Stimulated activated CD4-positive, alpha-beta T cell treated with anti-CD3 and anti-CD28 coated beads, Interleukin-15, amount 100 ng/mL, for 24 hours (primary cell): ENCODE data around the gene TM4SF4.

Experiments used
- DNase-seq: peaks from one replicate; pipeline ENCODE4 v3.0.0-alpha.2; 2020

The TM4SF4 gene

DNA sequence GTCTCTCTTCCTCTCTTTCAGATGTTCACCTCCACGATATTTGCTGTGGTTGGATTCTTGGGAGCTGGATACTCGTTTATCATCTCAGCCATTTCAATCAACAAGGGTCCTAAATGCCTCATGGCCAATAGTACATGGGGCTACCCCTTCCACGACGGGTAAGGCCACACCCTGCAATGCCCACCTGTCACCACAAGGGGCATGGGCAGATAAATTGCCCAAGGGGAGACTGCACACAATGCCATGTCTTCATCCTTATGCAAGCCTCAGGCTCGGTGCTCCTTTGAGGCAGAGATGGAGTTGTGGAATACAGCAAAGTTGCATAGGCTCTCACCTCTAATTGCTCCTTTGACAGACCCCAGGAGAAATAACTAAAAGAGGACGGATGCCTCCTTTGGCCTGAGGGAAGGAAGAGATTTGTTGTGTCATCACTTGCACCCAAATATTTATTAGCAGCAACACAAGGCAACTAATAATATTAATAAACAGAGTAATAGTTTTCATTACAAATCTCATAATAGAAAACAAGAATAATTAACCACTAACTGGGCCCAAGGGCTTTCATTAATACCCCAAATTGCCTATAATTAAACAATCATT lies 13.2 kb downstream of the TM4SF4 start:
- peak; percentile 58 for DNase-seq

DNA sequence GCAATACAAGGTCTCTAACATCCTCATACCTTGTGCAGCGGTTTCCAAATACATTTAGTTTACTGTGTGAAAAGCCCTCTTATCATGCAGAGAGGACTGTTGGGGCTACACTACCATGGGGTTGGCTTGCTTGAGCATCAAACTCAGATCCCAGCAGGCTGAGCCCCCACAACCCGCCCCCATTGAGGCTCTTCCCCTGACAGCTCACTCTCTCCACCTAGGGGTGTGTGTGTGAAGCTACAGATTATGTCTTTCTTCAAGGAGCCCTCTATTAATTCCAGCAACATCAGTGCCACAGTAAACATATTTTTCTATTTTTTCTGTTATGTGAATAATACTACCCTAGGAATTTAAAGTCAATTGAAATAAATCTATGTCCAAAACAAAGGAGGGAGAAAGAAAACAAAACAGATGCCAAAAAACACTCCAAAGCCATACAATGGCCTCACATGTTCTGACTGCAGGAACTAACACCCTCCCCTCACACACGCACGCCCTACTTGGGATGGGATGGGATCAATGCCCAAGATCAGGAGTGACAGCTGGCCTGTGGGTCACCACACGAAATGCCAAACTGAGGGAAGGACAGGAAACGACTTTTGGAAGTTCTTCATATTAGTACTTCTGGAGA lies 14.7 kb downstream of the TM4SF4 start:
- DNase-seq: no peak

DNA sequence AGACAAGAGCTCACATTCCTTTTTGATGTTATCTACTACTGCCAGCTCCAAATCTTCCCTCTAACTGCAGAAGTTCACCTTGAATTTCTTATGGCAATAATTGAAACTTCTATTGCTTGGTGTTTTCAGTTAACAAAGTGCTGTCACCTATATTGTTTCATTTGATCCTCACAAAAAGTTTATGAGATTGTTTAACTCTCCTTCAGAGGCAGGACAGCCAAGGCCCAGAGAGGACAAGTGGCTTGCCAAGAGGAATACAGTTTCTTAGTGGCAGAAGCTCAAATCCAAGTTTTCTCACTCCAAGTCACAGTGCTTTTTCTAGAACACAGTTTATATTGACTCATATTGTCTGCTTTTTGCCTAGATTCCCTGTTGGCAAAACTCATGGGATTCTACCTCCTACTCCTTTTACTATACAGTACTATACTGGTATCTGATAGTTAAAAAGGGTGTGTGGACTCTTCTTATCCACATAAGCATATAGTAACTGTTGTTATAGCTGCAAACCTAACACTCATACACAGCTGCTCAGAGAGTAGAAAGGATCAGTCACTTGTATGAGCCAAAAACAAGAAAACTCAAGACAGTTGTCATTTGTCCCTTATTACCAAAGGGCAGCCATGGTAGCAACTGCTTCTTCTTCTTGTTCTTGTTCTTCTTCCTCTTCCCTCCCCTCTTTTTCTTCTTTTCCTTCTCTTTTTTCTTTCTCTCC lies 15.9 kb downstream of the TM4SF4 start:
- no peak for DNase-seq

DNA sequence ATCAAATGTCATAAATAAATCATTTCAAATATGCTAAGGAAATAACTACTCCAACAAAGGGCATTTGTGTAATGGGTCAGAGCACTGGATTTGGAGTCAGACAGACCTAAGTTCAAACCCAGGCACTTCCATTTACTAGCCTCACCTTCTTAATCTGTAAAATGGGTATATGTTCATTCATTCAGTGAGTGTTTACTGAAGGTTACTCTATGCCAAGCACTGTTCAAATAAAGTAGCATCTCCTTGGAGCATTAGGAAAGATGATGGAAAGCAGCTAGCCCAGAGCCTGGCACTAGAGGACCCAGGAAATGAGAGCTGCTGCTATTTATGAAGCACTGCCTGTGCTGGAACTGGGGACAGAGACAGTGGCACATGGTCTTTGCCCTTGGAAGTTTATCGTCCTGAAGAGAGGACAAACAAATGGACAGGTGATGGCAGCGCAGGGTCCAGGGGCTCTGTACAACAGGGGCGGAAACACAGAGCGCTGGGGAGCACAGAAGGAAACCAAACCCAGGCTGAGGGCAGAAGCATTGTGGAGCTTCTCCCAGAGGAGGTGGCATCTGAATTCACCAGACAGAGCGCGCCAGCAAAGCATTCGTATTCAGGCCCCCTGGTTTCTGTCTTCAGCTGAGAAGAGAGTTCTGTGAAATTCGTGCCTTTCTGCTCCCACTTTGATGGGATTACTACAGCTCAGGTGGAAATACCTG lies 19.0 kb downstream of the TM4SF4 start:
- no peak for DNase-seq

DNA sequence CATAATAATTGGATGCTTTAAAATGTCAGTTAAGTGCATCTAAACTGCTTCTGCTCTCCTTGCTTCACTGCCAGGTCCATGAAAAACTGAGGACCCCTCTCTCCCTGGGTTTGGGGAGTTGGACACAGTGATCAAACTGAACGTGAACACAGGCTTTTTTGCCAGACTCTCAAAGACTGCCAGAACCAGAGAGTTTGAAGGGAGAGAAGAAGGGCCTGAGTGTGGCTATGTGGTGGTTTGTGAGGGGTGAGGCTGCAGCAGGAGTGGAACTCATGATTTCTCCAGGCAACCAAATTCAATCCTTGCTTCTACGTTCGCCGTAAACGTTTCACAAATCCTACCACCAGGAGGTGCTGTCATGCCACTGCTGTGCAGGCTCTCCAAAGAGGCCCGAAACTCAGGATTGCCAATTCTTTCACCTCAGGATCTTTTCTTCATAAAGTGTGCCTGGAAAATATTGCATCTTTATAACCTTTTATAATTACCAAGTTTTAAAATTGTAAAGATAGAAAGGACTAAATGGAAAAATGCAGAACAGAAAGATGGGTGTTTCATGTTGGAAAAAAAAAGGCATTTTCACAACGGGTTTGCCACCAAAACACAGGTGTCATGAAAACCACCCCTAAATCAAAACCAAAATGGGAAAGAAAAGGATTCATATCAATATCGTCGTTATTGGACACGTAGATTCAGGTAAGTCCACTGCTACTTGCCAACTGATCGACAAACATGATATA lies 19.7 kb downstream of the TM4SF4 start:
- DNase-seq: peak; percentile 56

DNA sequence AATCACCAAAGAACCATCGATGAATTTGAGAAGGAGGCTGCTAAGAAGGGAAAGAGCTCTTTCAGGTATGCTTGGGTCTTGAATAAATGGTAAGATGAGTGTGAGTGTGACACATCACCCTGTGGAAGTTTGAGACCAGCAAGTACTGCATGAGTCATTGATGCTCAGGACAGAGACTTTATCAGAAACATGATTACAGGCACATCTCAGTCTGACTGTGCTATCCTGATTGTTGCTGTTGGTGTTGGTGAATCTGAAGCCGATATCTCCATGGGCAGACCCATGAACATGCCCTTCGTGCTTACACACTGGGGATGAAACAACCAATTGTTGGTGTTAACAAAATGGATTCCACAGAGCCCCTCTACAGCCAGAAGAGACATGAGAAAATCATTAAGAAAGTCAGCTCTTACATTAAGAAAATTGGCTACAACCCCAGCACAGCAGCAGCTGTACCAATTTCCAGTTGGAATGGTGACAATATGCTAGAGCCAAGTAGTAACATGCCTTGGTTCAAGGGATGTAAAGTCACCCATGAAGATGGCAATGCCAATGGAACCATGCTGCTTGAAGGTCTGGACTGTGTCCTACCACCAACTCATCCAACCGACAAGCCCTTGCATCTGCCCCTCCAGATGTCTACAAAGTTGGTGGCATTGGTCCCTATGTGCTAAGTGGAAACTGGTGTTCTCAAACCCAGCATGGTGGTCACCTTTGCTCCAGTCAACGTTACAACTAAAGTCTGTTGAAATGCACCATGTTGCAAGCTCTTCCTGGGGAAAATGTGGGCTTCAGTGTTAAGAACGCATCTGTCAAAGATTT lies 20.5 kb downstream of the TM4SF4 start:
- no peak for DNase-seq

DNA sequence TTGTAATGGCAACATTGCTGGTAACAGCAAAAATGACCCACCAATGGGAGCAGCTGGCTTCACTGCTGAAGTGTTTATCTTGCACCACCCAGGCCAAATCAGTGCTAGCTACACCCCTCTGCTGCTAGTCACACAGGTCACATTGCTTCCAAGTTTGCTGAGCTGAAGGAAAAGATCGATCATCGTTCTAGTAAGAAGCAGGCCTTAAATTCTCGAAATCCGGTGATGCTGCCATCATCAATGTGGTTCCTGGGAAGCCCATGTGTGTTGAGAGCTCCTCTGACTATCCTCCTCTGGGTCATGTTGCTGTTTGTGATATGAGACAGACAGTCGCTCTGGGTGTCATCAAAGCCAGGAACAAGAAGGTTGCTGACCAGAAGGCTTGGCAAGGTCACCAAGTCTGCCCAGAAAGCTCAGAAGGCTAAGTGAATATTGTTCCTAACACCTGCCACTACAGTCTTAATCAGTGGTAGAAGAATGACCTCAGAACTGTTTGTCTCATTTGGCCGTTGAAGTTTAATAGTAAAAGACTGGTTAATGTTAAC lies 21.2 kb downstream of the TM4SF4 start:
- no peak for DNase-seq

DNA sequence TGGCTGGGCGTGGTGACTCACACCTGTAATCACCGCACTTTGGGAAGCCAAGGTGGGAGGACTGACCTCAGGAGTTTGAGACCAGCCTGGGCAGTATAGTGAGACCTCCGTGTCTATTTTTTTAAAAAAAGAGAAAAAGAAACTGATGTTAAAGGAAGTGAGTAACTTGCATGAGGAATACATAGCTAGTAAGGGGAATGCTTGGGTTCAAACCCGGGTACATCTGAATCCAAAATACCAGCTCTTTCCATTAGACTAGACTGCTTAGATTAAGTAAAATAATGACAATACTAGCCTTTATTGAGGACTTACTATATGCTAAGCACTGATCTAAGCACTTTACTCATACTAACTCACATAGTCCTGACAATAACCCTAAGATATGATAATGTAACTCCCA lies 22.4 kb downstream of the TM4SF4 start:
- DNase-seq: no peak

DNA sequence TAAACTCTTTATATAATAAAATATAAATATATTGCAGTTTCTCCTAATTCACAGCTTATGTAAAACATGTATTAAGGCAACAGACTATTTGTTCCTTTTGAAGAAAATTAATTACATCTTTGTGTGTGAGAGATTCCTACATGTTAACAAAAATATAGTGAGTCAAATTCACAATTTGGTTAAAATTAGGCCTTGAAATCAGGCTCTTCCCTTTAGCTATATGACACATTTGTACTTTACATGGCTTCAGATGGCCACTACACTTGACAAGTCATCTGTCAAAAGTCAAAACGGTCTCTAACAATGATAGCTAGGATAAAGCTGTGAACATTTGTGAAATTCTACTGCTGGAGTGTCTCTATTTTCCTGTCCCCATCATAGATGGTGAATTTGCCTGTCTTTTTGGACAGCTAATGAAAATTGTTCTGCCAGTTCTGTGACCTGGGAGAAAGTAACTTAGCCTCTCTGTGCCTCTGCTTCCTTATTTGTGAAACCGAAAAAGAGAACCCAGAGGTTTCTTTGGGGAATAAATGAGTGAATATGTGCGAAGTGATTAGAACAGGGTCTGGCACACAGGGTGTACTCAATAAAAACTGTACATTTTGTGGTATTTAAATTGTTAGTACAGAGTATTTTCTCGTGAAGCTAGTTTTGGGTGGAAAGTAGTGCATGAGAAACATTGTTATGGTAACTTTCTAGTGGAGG lies 23.6 kb downstream of the TM4SF4 start:
- no peak for DNase-seq

DNA sequence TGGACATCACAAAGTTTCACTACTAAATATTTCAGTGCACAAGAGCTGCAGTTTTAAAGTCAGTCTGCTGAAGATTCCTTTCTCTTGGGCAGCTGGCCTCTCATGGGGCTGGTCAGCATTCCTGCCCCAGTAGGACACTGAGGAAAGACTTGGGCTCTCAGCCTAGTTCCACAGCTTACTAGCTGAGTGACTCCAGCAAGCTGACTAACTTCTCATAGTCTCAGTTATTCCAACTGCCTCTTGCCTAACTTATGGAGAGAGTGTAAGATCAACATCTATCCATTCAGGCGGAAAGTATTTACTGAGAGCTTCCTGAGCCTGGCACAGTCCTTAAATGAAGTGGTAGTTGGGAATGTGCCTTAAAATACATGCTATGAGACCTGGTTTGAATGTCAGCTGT lies 27.0 kb downstream of the TM4SF4 start:
- no peak for DNase-seq

DNA sequence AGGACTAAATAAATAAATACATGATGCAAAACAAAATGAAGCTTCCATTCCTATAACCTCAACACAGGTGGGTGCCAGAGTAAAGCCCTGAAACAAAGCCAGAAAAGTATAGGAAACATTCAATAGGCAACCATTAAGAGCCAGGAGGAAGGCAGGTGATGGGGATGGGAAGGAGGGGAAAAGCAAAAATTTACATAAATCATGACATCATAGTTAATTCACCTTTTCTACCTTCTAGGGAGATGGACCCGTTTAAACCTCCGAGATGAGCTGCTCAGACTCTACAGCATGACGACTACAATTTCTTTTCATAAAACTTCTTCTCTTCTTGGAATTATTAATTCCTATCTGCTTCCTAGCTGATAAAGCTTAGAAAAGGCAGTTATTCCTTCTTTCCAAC lies 27.9 kb downstream of the TM4SF4 start:
- no peak for DNase-seq

DNA sequence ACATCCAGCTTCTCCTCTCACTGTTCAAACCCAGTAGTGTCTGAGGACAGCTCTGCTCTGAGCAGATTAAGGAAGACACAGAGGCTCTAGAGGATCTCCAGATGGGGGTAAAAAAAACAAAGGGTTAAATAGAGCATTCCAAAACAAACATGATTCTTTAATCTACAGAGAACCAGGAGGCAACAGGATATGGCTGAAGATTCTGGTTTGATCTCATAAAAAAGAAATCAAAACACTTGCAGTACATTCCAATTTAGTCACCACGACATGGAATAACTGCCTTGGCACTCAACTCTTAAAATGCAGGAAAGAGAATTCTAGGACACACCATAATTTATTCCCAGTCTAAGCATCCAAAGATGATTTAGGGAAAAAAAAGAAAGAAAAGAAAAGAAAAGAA lies 32.0 kb downstream of the TM4SF4 start:
- no peak for DNase-seq

DNA sequence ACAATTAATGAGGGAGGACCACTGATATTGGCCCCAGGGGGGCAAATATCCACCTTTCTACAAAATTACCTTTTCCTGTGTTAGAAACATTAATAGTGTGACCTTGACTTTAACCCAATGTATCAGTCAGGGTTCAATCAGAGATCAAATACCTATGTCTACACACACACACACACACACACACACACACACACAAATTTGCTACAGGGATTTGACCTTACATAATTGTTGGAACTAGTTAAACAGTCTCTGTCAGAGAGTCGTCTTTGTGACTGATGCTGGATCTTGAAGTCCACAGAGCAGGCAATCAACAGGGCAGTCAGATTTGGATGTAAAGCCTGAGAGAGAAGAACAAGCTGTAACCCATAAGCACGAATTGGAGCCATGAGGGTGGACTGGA lies 32.5 kb downstream of the TM4SF4 start:
- no peak for DNase-seq

DNA sequence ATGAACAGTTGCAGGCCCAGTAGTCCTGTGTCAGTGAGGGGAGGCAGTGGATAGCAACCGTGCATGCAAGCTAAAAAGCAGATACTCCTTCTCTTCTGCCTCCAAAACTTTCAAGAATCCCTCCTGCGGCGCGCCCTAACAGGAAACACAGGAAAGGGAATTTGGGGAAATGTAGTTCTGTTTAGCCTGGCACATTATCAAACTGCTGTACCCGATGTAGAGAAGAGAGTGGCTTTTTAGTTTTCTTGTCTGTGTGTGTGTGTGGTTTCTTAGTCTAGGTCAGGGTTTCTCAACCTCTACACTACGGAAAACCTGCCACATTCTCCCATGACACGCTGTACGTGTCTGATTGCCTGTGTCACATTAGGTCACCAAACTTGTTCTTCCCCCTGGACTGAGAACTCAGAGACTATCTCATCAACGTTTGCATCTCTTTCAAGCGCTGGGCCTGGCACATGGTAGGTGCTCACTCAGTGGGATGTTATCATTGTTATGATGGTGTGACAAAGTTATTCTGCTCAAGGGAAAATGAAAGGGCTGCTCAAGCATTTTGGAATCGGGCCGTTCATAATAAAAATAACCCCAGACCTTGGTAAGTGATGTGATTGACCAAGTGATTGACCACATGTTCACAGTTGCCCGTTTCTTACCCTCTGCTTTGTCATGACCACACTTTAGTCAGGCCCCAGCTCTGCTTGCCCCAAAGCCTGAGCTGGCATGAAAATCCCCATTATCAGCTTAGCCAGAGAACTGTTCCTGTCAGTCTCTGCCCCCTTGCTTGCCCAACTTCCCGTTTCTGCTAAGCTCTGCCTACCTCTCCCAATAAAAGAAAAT lies 33.2 kb downstream of the TM4SF4 start:
- DNase-seq: no peak

DNA sequence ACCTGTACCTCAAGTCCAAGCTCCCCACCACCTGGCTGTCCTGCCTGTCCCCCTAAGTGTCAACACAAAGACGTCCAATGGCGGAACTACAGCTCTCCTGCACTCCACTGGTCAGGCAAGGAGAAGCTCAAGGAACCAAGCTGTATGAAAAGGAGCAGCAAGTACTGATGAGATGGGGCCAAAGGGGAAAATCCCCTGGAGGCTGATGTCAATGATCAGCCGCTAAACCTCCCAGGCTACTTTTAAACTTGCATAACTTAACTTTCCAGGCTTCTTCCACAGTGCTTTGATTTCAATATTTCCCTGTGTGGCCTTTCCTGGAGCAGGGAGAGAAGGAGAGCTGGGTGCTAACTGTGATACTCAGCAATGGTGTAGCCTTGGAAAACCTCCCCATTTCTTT lies 35.0 kb downstream of the TM4SF4 start:
- no peak for DNase-seq

DNA sequence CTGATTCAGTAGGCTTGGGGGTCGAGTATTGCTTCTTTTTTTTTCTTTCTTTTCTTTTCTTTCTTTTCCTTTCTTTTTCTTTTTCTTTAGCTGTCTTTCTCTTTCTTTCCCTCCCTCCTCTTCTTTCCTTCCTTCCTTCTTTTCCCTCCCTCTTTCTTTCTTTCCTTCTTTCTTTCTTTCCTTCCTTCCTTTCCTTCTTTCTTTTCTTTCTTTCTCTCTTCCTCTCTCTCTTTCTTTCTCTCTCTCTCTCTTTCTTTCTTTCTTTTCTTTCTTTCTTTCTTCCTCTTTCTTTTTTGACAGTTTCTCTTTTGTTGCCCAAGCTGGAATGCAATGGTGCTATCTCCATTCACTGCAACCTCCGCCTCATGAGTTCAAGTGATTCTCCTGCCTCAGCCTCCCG lies 36.0 kb downstream of the TM4SF4 start:
- DNase-seq: no peak

DNA sequence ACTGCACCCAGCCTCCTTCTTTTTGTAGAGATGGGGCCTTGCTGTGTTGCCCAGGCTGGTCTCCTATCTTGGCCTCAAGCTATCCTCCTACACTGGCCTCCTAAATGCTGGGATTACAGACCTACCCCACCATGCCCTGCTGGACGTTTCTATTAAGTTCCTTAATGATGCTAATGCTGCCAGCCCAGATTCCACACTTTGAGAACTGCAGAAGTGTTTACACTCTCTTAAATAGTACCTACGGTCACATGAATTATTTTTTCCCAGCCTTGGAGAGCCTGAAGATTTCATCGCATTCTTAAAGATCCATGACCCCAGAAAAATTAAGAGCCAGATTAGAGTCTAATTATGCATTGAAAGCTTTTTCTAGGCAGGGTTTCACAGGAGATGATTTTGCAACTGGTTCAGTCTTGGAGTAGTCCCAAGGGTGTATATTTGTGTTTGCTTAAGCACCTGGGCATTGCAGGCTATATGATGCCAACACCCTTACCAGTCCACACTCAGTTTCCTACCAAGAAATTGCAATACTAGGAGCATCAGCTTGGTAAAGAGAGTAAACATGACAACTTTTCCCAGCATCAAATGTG lies 36.6 kb downstream of the TM4SF4 start:
- no peak for DNase-seq

DNA sequence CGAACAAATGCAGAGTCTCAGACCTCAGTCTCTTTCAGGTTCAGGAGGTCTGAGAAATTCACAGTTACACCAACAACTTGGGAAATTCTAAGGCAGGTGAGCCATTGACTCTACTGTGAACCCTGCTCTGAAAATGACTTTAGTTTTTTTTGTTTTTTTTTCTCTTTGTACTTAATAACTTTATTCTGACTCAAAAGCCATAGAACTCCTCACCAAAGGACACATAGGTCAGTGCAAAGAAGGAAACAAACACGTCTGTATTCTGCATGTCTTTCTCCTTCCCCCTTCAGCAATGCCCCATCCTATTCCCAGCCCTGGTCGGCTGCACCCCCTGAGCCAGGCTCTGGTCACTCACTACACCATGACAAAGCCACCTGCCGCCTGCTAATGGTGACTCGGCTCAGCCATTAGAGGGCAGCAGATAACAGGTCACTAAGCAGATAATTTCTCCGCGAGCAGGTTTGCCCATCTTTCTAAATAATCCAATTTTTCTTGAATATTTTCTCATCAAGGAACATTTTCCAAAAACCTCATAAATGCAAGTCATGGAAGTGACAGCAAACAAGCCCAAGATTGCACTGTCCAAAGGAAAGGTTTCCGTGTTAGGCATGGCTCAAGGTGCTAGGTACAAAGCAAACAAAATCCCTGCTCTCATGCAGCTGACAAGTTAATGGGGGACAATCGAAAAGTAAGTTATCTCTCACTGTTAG lies 37.7 kb downstream of the TM4SF4 start:
- peak; percentile 44 for DNase-seq

DNA sequence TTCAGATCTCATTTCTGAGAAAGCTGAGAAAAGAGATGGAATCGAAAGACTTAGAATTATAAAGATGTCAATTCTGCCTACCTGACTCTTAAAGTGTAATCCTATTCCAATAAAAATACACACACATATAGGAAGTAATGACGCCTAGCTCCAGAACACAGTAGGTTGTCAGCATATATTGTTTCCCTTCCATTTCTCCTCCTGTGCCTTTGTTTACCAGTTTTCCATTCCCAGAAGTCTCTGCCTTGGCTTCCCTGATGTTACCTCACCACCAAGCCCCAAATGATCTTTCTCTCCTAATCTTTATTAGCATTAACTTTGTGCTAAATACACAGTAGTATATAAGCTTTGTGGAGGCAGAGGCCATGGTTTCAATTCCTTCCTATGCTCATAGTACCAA lies 40.0 kb downstream of the TM4SF4 start:
- DNase-seq: no peak
